ENCODE results near the gene LRRC15.

LRRC15 gene

GRCh38 chr3:194384569-194385001 lies 15.0 kb upstream of the LRRC15 start:
- DNase-seq (ENCODE audit: low read depth) = no peak

- DNase-seq (ENCODE audit: low read depth) = no peak
Measured at GRCh38 chr3:194384156-194384555, 14.6 kb upstream of the LRRC15 start.

GRCh38 chr3:194383276-194383940 lies 13.9 kb upstream of the LRRC15 start:
- DNase-seq (ENCODE audit: low read depth) = no peak

GRCh38 chr3:194382892-194383223 lies 13.3 kb upstream of the LRRC15 start:
- no peak for DNase-seq (ENCODE audit: low read depth)

- DNase-seq (ENCODE audit: low read depth) = no peak
Measured at GRCh38 chr3:194382196-194382891, 12.8 kb upstream of the LRRC15 start.

- DNase-seq (ENCODE audit: low read depth) = no peak
Measured at GRCh38 chr3:194381460-194381875, 11.9 kb upstream of the LRRC15 start.

- DNase-seq (ENCODE audit: low read depth) = no peak
Measured at GRCh38 chr3:194380326-194380725, 10.8 kb upstream of the LRRC15 start.

- DNase-seq (ENCODE audit: low read depth) = no peak
Measured at GRCh38 chr3:194379651-194380050, 10.1 kb upstream of the LRRC15 start.

- DNase-seq (ENCODE audit: low read depth) = no peak
Measured at GRCh38 chr3:194379231-194379630, 9.7 kb upstream of the LRRC15 start.

GRCh38 chr3:194377708-194378107 lies 8.2 kb upstream of the LRRC15 start:
- DNase-seq (ENCODE audit: low read depth) = no peak

GRCh38 chr3:194376241-194376560 lies 6.7 kb upstream of the LRRC15 start:
- DNase-seq (ENCODE audit: low read depth) = no peak

- no peak for DNase-seq (ENCODE audit: low read depth)
Measured at GRCh38 chr3:194375473-194376240, 6.1 kb upstream of the LRRC15 start.

- DNase-seq (ENCODE audit: low read depth) = no peak
Measured at GRCh38 chr3:194374935-194375334, 5.4 kb upstream of the LRRC15 start.

- DNase-seq (ENCODE audit: low read depth) = no peak
Measured at GRCh38 chr3:194373899-194374298, 4.4 kb upstream of the LRRC15 start.

- no peak for DNase-seq (ENCODE audit: low read depth)
Measured at GRCh38 chr3:194373028-194373427, 3.5 kb upstream of the LRRC15 start.

- DNase-seq (ENCODE audit: low read depth) = no peak
Measured at GRCh38 chr3:194370753-194371152, 1.2 kb upstream of the LRRC15 start.

GRCh38 chr3:194368918-194369317 lies 625 bp downstream of the LRRC15 start:
- no peak for DNase-seq (ENCODE audit: low read depth)

- peak; percentile 71 for DNase-seq (ENCODE audit: low read depth)
Measured at GRCh38 chr3:194367992-194368841, 1.3 kb downstream of the LRRC15 start.

GRCh38 chr3:194365978-194366490 lies 3.5 kb downstream of the LRRC15 start:
- no peak for DNase-seq (ENCODE audit: low read depth)

GRCh38 chr3:194365526-194365925 lies 4.0 kb downstream of the LRRC15 start:
- no peak for DNase-seq (ENCODE audit: low read depth)

- DNase-seq (ENCODE audit: low read depth) = peak; percentile 23
Measured at GRCh38 chr3:194364652-194365434, 4.7 kb downstream of the LRRC15 start.
